Activated CD8-positive, alpha-beta T cell treated with anti-CD3 and anti-CD28 coated beads, Interleukin-2, amount 10 ng/mL, durations not matched to agents 7 days and 5 days (primary cell): ENCODE results near the gene SAG. TPM values are rescaled to one million over a fixed set of nuclear protein-coding genes. Genes with fewer than 3 reads are reported as not detected.

Experiments used
- ATAC-seq: fragments of 150-1000 bp; cut with Tn5 transposase; one replicate; pipeline ENCODE4 v1.10.0; 2021; ENCODE audit warnings: moderate library complexity
- CTCF ChIA-PET: fragments of 350-600 bp; sonication (Branson Sonifier 250); formaldehyde crosslinking; loops from one replicate; lab custom pipeline; 2021; ENCODE audit warnings: antibody characterized with exemption; lab: Charles Lee
- POLR2A ChIA-PET: fragments of 350-600 bp; sonication (Branson Sonifier 250); formaldehyde crosslinking; loops from one replicate; lab custom pipeline; 2021; ENCODE audit warnings: antibody characterized with exemption; lab: Charles Lee
- DNase-seq: peaks from one replicate; pipeline ENCODE4 v3.0.0-alpha.2; 2020
- H3K27ac Mint-ChIP-seq: one replicate; pipeline ENCODE4 v1.8.0; 2021; ENCODE audit warnings: mild to moderate bottlenecking, mixed read lengths
- H3K27me3 Mint-ChIP-seq: one replicate; pipeline ENCODE4 v1.8.0; 2021; ENCODE audit warnings: low read depth, mixed read lengths
- H3K36me3 Mint-ChIP-seq: one replicate; pipeline ENCODE4 v1.8.0; 2021; ENCODE audit warnings: low read depth, mixed read lengths
- H3K4me1 Mint-ChIP-seq: one replicate; pipeline ENCODE4 v1.8.0; 2021; ENCODE audit warnings: low read depth, mixed read lengths
- H3K4me3 Mint-ChIP-seq: one replicate; pipeline ENCODE4 v1.8.0; 2021; ENCODE audit warnings: mild to moderate bottlenecking, mixed read lengths
- H3K9me3 Mint-ChIP-seq: one replicate; pipeline ENCODE4 v1.8.0; 2022; ENCODE audit warnings: mixed read lengths; ENCODE audit not compliant: insufficient read depth
- total RNA-seq, 2 experiments: library from RNA; stranded (reverse); gene quantifications; one replicate each; pipeline ENCODE4 v1.2.3, GENCODE V29; 2021

Gene SAG
- total RNA-seq = under 1 TPM in 1 of 2 experiments, not detected in 1; 0.05 TPM

GRCh38 chr2:233307565-233307964, at the start of gene SAG:
TSS of gene SAG (plus strand) at chr2:233307816. CDS start at chr2:233309190, 1,374 bp downstream.
- CTCF ChIA-PET = no interaction called here

GRCh38 chr2:233258211-233258610, 49.4 kb upstream of the SAG start:
- POLR2A ChIA-PET = interaction anchor here (1.8 kb wide), 1 partner anchor 10 kb away, joined by 6 read pairs; no protein-coding TSS in a partner anchor
- H3K36me3 Mint-ChIP-seq = peaks cover 85% of the 10 kb centered on the region

More at GRCh38 chr2:233307565-233307964, at the start of gene SAG:
- Mint-ChIP-seq H3K4me1 (peaks cover 28% of the 10 kb centered on the region), H3K27ac (no peak within 1 kb of the TSS), H3K4me3 (no peak within 1 kb of the TSS), H3K9me3 (no peaks in the 10 kb centered on the region), H3K36me3 (no peaks in the 10 kb centered on the region), H3K27me3 (peaks cover 3% of the 10 kb centered on the region)
- ATAC-seq (no peak), DNase-seq (no peak)
- POLR2A ChIA-PET = no interaction called here

DNA sequence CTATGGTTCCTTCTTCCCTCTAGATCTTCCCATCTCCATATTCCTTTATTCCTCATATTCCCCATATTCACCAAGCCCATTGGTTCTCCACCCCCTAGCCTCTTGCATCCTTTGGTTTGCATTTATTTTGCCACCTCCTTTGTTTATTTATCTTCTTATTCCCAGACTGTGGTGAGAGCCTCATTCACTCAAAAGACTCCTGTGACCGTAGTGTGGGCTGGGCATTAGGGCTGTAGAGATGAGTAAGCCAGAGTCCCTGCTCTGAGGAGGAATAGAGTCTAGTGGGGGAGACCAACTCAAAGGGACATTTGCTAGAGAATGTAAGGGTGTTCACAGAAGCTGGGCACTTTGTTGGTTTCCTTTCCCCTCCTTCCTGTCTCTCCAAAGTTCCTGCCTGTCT, 47.9 kb upstream of the SAG start:
- ATAC-seq = no peak
- no peak overlapping the region for H3K4me3 Mint-ChIP-seq
- POLR2A ChIA-PET = interaction anchor here (0.5 to 1.2 kb wide), 2 partner anchors 8 to 9 kb away, joined by 3 to 4 read pairs; partner anchors contain the start of gene ATG16L1
- CTCF ChIA-PET = interaction anchor here (1.0 kb wide), 2 partner anchors 8 to 9 kb away, joined by 3 to 5 read pairs; partner anchors contain the start of gene ATG16L1
- H3K36me3 Mint-ChIP-seq = peaks cover 84% of the 10 kb centered on the region
- H3K27me3 Mint-ChIP-seq = no peaks in the 10 kb centered on the region
- no peak for DNase-seq
- H3K27ac Mint-ChIP-seq = peak overlapping the region; percentile 44
- H3K4me1 Mint-ChIP-seq = peaks cover 62% of the 10 kb centered on the region
- no peaks in the 10 kb centered on the region for H3K9me3 Mint-ChIP-seq

More at GRCh38 chr2:233258211-233258610, 49.4 kb upstream of the SAG start:
- ATAC-seq = no peak
- H3K27me3 Mint-ChIP-seq = no peaks in the 10 kb centered on the region
- no peaks in the 10 kb centered on the region for H3K9me3 Mint-ChIP-seq
- peaks cover 74% of the 10 kb centered on the region for H3K4me1 Mint-ChIP-seq
- CTCF ChIA-PET = no interaction called here
- H3K4me3 Mint-ChIP-seq = no peak overlapping the region
- DNase-seq = no peak
- H3K27ac Mint-ChIP-seq = no peak overlapping the region

GRCh38 chr2:233260661-233261060, 47.0 kb upstream of the SAG start:
- Mint-ChIP-seq H3K4me1 (peaks cover 55% of the 10 kb centered on the region), H3K36me3 (peaks cover 84% of the 10 kb centered on the region), H3K4me3 (no peak overlapping the region), H3K9me3 (no peaks in the 10 kb centered on the region), H3K27me3 (no peaks in the 10 kb centered on the region), H3K27ac (peak overlapping the region; percentile 82)
- ChIA-PET POLR2A (interaction anchor here (4.4 kb wide), 1 partner anchor 9 kb away, joined by 22 read pairs; the partner anchor contains the start of gene ATG16L1), CTCF (interaction anchor here (0.9 to 5.9 kb wide), 3 partner anchors 8 to 43 kb away, joined by 3 to 42 read pairs (median 5); partner anchors contain the start of gene ATG16L1)
- ATAC-seq (no peak), DNase-seq (no peak)

DNA sequence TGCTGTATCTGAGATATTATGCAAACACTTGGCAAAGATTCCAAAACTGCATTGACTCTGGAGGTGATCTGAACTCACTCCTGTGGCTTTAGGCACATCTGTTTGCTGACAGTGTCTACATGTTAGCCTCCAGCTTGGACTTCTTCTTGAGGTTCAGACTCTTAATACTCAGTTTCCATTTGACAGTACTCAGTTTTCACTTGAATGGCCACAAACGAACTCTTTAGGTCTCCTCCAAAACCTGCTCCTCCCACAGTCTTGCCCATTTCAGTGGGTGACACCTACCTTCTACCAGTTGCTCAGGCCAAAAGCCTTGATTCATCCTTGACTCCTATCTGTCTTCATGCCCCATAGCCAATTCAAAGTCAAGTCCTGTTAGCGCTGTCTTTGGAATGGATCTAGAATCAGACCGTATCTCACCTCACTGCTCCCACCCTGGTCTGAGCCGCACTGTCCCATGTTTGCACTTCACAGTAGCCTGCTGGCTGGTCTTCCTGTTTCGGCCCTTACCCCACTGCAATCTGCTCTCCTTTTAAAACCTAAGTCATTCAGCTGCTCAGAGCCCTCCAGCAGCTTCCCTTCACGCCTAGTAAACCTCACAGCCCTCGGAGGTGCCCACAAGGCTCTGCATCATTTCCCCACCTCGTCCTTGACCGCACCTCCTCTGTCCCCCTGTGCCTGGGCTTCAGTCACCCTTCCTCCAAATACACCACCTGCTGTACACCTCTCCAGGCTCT, 45.6 kb upstream of the SAG start:
- ChIA-PET POLR2A (interaction anchor here (4.4 kb wide), 1 partner anchor 10 kb away, joined by 22 read pairs; the partner anchor contains the start of gene ATG16L1), CTCF (interaction anchor here (0.8 to 5.9 kb wide), 4 partner anchors 9 to 217 kb away, joined by 3 to 42 read pairs (median 4); partner anchors contain the start of gene ATG16L1)
- H3K27ac Mint-ChIP-seq = peak overlapping the region; percentile 82
- no peaks in the 10 kb centered on the region for H3K27me3 Mint-ChIP-seq
- H3K4me3 Mint-ChIP-seq = no peak overlapping the region
- peaks cover 90% of the 10 kb centered on the region for H3K36me3 Mint-ChIP-seq
- H3K9me3 Mint-ChIP-seq = no peaks in the 10 kb centered on the region
- DNase-seq = no peak
- H3K4me1 Mint-ChIP-seq = peaks cover 64% of the 10 kb centered on the region
- ATAC-seq = no peak

DNA sequence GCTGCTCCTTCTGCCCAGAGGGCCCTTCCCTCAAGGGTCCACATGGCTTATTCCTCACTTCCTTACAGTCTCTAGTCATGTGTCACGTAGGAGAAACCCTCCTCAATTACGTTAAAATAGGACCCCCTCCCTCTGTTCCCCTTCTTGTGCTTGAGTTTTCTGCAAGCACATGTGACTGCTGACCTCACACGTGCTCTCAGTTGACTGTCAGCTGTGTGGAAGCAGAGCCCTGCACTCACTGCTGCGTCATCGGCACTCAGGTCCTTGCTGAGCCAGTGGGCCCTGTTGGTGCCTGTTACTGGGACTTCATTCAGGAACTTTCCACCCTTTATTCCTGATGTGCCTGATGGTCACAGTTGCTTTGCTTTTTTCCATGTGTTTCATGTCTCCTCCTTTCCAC, 45.1 kb upstream of the SAG start:
- Mint-ChIP-seq H3K36me3 (peaks cover 90% of the 10 kb centered on the region), H3K4me3 (no peak overlapping the region), H3K9me3 (no peaks in the 10 kb centered on the region), H3K27ac (peak overlapping the region; percentile 82), H3K4me1 (peaks cover 70% of the 10 kb centered on the region), H3K27me3 (no peaks in the 10 kb centered on the region)
- ChIA-PET CTCF (interaction anchor here (1.9 to 5.9 kb wide), 2 partner anchors 9 to 10 kb away, joined by 5 to 42 read pairs; partner anchors contain the start of gene ATG16L1), POLR2A (interaction anchor here (4.4 kb wide), 1 partner anchor 11 kb away, joined by 22 read pairs; the partner anchor contains the start of gene ATG16L1)
- DNase-seq = no peak
- ATAC-seq = no peak

DNA sequence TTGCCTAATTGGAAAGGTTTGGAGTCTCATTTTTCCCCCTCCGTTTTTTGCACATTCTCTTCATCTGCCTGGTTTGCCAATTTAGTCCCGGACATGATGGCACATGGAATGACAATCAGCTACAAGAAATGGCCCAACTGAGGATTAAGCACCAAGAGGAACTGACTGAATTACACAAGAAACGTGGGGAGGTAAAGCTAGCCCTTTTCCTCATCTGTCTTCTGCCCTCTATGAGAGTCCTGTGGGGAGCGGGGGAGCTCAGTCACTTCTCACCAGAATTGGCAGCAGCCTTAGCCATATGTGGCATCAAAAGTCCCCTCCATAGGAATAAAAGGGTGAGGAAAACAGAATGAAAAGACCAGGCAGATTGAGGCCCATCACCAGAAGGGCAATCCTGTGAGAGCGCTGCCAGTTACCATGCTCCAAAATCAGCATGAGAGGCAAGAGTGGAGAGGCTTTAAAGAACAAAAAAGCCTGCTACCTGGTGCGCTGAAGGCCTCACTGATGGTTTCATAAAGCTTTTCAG, 44.5 kb upstream of the SAG start:
- Mint-ChIP-seq H3K9me3 (no peaks in the 10 kb centered on the region), H3K4me1 (peaks cover 73% of the 10 kb centered on the region), H3K27me3 (no peaks in the 10 kb centered on the region), H3K27ac (peak overlapping the region; percentile 82), H3K4me3 (no peak overlapping the region), H3K36me3 (peaks cover 89% of the 10 kb centered on the region)
- no peak for ATAC-seq
- ChIA-PET CTCF (interaction anchor here (1.0 to 5.9 kb wide), 3 partner anchors 8 to 91 kb away, joined by 5 to 42 read pairs (median 5); partner anchors contain the start of gene ATG16L1), POLR2A (interaction anchor here (4.4 kb wide), 1 partner anchor 11 kb away, joined by 22 read pairs; the partner anchor contains the start of gene ATG16L1)
- DNase-seq = no peak

DNA sequence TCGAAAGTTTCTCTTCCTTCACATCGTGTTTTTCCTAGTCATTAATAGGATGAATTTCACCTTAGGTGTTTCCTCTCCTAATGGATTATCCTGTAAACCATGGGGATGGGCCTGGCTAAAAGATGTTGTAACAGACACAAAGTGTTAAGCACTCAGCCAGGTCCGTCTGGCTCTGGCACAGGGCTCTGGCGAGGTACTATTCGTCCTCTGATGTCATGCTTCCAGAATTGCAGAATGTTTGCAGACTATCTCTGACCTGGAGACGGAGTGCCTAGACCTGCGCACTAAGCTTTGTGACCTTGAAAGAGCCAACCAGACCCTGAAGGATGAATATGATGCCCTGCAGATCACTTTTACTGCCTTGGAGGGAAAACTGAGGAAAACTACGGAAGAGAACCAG, 42.9 kb upstream of the SAG start:
- ATAC-seq (no peak), DNase-seq (no peak)
- peak overlapping the region; percentile 37 for H3K27ac Mint-ChIP-seq
- peaks cover 88% of the 10 kb centered on the region for H3K36me3 Mint-ChIP-seq
- H3K4me1 Mint-ChIP-seq = peaks cover 74% of the 10 kb centered on the region
- no peaks in the 10 kb centered on the region for H3K27me3 Mint-ChIP-seq
- H3K9me3 Mint-ChIP-seq = no peaks in the 10 kb centered on the region
- POLR2A ChIA-PET = interaction anchor here (4.4 kb wide), 1 partner anchor 13 kb away, joined by 22 read pairs; the partner anchor contains the start of gene ATG16L1
- H3K4me3 Mint-ChIP-seq = no peak overlapping the region
- CTCF ChIA-PET = interaction anchor here (1.1 to 5.9 kb wide), 2 partner anchors 12 to 21 kb away, joined by 3 to 42 read pairs; partner anchors contain the start of gene ATG16L1

- ATAC-seq = no peak
- peaks cover 88% of the 10 kb centered on the region for H3K36me3 Mint-ChIP-seq
- peak overlapping the region; percentile 92 for H3K27ac Mint-ChIP-seq
- ChIA-PET POLR2A (interaction anchor here (2.9 kb wide), 1 partner anchor 13 kb away, joined by 44 read pairs; the partner anchor contains the start of gene ATG16L1), CTCF (interaction anchor here (1.2 to 5.9 kb wide), 2 partner anchors 13 to 177 kb away, joined by 3 to 42 read pairs; partner anchors contain the start of gene ATG16L1)
- no peak overlapping the region for H3K4me3 Mint-ChIP-seq
- peaks cover 74% of the 10 kb centered on the region for H3K4me1 Mint-ChIP-seq
- no peak for DNase-seq
- H3K27me3 Mint-ChIP-seq = no peaks in the 10 kb centered on the region
- H3K9me3 Mint-ChIP-seq = no peaks in the 10 kb centered on the region
These were observed 41.7 kb upstream of the SAG start for GRCh38 chr2:233265899-233266431.

DNA sequence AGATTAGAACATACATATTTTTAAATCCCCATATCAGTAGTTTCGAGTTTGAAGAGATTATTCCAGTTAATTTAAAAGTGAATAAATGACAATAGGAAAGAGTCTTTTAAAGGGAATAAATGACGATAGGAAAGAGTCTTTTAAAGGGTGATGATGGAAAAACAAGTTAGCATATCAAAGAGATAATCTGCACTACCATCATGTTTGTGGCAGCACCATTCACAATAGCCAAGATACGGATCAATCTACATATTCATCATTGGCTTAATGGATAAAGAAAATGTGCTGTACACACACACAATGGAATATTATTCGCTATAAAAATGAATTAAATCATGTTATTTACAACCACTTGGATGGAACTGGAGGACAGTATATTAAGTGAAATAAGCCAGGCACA, 41.1 kb upstream of the SAG start:
- Mint-ChIP-seq H3K4me1 (peaks cover 71% of the 10 kb centered on the region), H3K36me3 (peaks cover 86% of the 10 kb centered on the region), H3K27ac (peak overlapping the region; percentile 92), H3K9me3 (no peaks in the 10 kb centered on the region), H3K4me3 (no peak overlapping the region), H3K27me3 (no peaks in the 10 kb centered on the region)
- ATAC-seq (no peak), DNase-seq (no peak)
- ChIA-PET CTCF (interaction anchor here (1.2 to 5.9 kb wide), 2 partner anchors 14 to 177 kb away, joined by 3 to 42 read pairs; partner anchors contain the start of gene ATG16L1), POLR2A (interaction anchor here (2.9 kb wide), 1 partner anchor 14 kb away, joined by 44 read pairs; the partner anchor contains the start of gene ATG16L1)
